Upper lobe of left lung (tissue), 6 donors: ENCODE data around the gene C2orf68. TPM values are rescaled to one million over a fixed set of nuclear protein-coding genes. Genes with fewer than 3 reads are reported as not detected.
A peak's percentile ranks its signal among the peaks of the same experiment; 100 is the strongest.
"Not testable (repeated sequence)": the region's sequence is repeated elsewhere in the genome, so short reads cannot be mapped to it uniquely, and the experiment has no call there.

ENCODE experiments used
- ATAC-seq, 2 donors: fragments of 200-7000 bp; cut with Tn5 transposase; one replicate each; pipeline ENCODE4 v1.9.1; 2022; ENCODE audit warnings: mild to moderate bottlenecking in 2 of 2, moderate library complexity in 2 of 2; ENCODE audit not compliant: low FRiP score in 2 of 2
- DNase-seq, 2 donors: peaks; one replicate each; pipeline ENCODE4 v3.0.0-alpha.2; 2019 to 2020
- H3K27ac ChIP-seq, 4 donors: fragments of 200-600 bp; sonication (generic); one replicate each; pipeline ENCODE4 v1.5.1; 2016 to 2019
- H3K27me3 ChIP-seq, 4 donors: fragments of 200-600 bp; sonication (generic); one replicate each; pipeline ENCODE4 v1.5.1; 2017 to 2019
- H3K36me3 ChIP-seq, 4 donors: fragments of 200-600 bp; sonication (generic); one replicate each; pipeline ENCODE4 v1.5.1; 2016 to 2019
- H3K4me1 ChIP-seq, 4 donors: fragments of 200-600 bp; sonication (generic); one replicate each; pipeline ENCODE4 v1.5.1; 2018 to 2019
- H3K4me3 ChIP-seq, 4 donors: fragments of 200-600 bp; sonication (generic); one replicate each; pipeline ENCODE4 v1.5.1; 2017 to 2019; ENCODE audit warnings: mild to moderate bottlenecking in 2 of 4, moderate library complexity in 1 of 4
- H3K9me3 ChIP-seq, 4 donors: fragments of 200-600 bp; sonication (generic); one replicate each; pipeline ENCODE4 v1.5.1; 2018 to 2019
- CTCF ChIP-seq, 6 experiments: fragments of 450-650 bp in 4 of 6; fragments of 200-600 bp in 2 of 6; sonication (generic) in 2 of 6; IDR thresholded peaks; one replicate each; pipeline ENCODE4 v1.5.1; 2016 to 2019; ENCODE audit warnings: antibody characterized with exemption in 6 of 6
- EP300 ChIP-seq, 4 donors: sonication (generic); formaldehyde crosslinking; IDR thresholded peaks; one replicate each; pipeline ENCODE4 v1.5.1; 2017; ENCODE audit warnings: antibody characterized with exemption in 4 of 4, control low read depth in 2 of 4
- POLR2A ChIP-seq, 4 donors: fragments of 450-650 bp; IDR thresholded peaks; one replicate each; pipeline ENCODE4 v1.5.1; 2016 to 2017; ENCODE audit warnings: antibody characterized with exemption in 4 of 4, mild to moderate bottlenecking in 2 of 4
- POLR2AphosphoS5 ChIP-seq, 2 donors: sonication (generic); formaldehyde crosslinking; IDR thresholded peaks; one replicate each; pipeline ENCODE4 v1.5.1; 2017; ENCODE audit warnings: antibody characterized with exemption in 2 of 2
- whole genome bisulfite sequencing, 2 donors: methylation state at CpG; one replicate each; pipeline ENCODE4 v1.1.5; 2017 to 2018; 5-methylcytosine and 5-hydroxymethylcytosine counted together
- total RNA-seq, 6 donors: library from RNA; depleted of rRNA in 4 of 6; stranded (reverse); fragments of >200 nt in 4 of 6; gene quantifications; one replicate each; pipeline versions ENCODE4 v1.1.0 to v1.2.1, GENCODE V29; 2016 to 2021
- donor health status: DM: no; HTN: no; CAD: no; lungs with moderate emphysema.
- donor health status: DM: no; HTN: yes; CAD: no; lungs with severe emphysema.

The C2orf68 gene
- total RNA-seq, 6 donors from 2014 or later, result 24.6 to 46.1 (median 34.0) TPM

GRCh38 chr2:85604568-85605339 lies 7.1 kb downstream of the C2orf68 start:
- Histone ChIP-seq H3K4me3 (peak overlapping the region in 2 of 4 donors; percentile 64 to 80), H3K4me1 (peaks cover 44 to 80% (median 65%) of the 10 kb centered on the region in 4 donors), H3K27me3 (no peaks in the 10 kb centered on the region), H3K36me3 (peaks cover 4 to 33% (median 14%) of the 10 kb centered on the region in 4 donors), H3K27ac (peak overlapping the region; percentile 87 to 92 (median 92)), H3K9me3 (no peaks in the 10 kb centered on the region)
- ATAC-seq (no peak), DNase-seq (no peak)
- 53 to 56% methylated on average over 5 to 6 of the region's 6 CpGs for WGBS, 2 donors
- TF ChIP-seq POLR2A (IDR thresholded peaks at IDR 0.05), result peak in 1 of 4 donors; percentile 28
- TF ChIP-seq EP300 (IDR thresholded peaks at IDR 0.05), result no peak
- no peak for TF ChIP-seq POLR2AphosphoS5 (IDR thresholded peaks at IDR 0.05)
- no peak for TF ChIP-seq CTCF (IDR thresholded peaks at IDR 0.05)

GRCh38 chr2:85604133-85604444 lies 7.8 kb downstream of the C2orf68 start:
- H3K4me3 ChIP-seq, result peak overlapping the region in 3 of 4 donors; percentile 64 to 80 (median 70)
- peaks cover under 1 to 33% (median 10%) of the 10 kb centered on the region in 4 donors for H3K36me3 ChIP-seq
- 76 to 78% methylated on average over 3 of the region's 3 CpGs for WGBS, 2 donors
- not testable (repeated sequence) for DNase-seq, H3K27me3 ChIP-seq, ATAC-seq, H3K9me3 ChIP-seq
- H3K4me1 ChIP-seq, result peaks cover 44 to 73% (median 62%) of the 10 kb centered on the region in 4 donors
- peak overlapping the region; percentile 87 to 92 (median 92) for H3K27ac ChIP-seq

- TF ChIP-seq EP300 (IDR thresholded peaks at IDR 0.05), result peak in 1 of 4 donors; percentile 2
- TF ChIP-seq POLR2AphosphoS5 (IDR thresholded peaks at IDR 0.05), result peak; percentile 70 to 77
- TF ChIP-seq CTCF (IDR thresholded peaks at IDR 0.05), result peak; percentile 47 to 90 (median 76)
- peak in 3 of 4 donors; percentile 72 to 96 (median 93) for TF ChIP-seq POLR2A (IDR thresholded peaks at IDR 0.05)
- H3K4me3 ChIP-seq, result peak within 1 kb of the TSS; percentile 64 to 85 (median 75)
- peaks cover 38 to 65% (median 49%) of the 10 kb centered on the region in 4 donors for H3K4me1 ChIP-seq
- peak; percentile 97 to 99 for DNase-seq
- H3K9me3 ChIP-seq, result no peaks in the 10 kb centered on the region
- peak within 1 kb of the TSS; percentile 87 to 92 (median 92) for H3K27ac ChIP-seq
- WGBS, 2 donors, result 0% methylated on average over 29 of the region's 73 CpGs; no CpG with 5 or more reads in 1 of the 2 donors
- ATAC-seq, result peak; percentile 94 to 98
- no peaks in the 10 kb centered on the region for H3K27me3 ChIP-seq
- peaks cover 1 to 33% (median 14%) of the 10 kb centered on the region in 4 donors for H3K36me3 ChIP-seq
Observed at GRCh38 chr2:85602476-85603234, 9.2 kb downstream of the C2orf68 start, which contains the start of gene TMEM150A. TMEM150A (minus strand) TSS chr2:85602698; CDS start chr2:85601948, 750 bp downstream.

- no peaks in the 10 kb centered on the region for H3K27me3 ChIP-seq
- 7 to 18% methylated on average over 6 to 18 of the region's 36 CpGs for WGBS, 2 donors
- TF ChIP-seq CTCF (IDR thresholded peaks at IDR 0.05) (no peak), POLR2A (IDR thresholded peaks at IDR 0.05) (no peak), POLR2AphosphoS5 (IDR thresholded peaks at IDR 0.05) (no peak), EP300 (IDR thresholded peaks at IDR 0.05) (no peak)
- ATAC-seq (peak; percentile 27 to 86), DNase-seq (peak in 1 of 2 donors; percentile 77)
- no peaks in the 10 kb centered on the region for H3K9me3 ChIP-seq
- peak overlapping the region; percentile 87 to 92 (median 92) for H3K27ac ChIP-seq
- peaks cover 8 to 37% (median 21%) of the 10 kb centered on the region in 4 donors for H3K36me3 ChIP-seq
- H3K4me1 ChIP-seq, result peaks cover 39 to 63% (median 46%) of the 10 kb centered on the region in 4 donors
- peak overlapping the region; percentile 42 to 80 (median 67) for H3K4me3 ChIP-seq
Observed at GRCh38 chr2:85601771-85602475, 9.9 kb downstream of the C2orf68 start.
